GM23338 (cell line): ENCODE measurements around the gene ZBTB7C. TPM values are rescaled to one million over a fixed set of nuclear protein-coding genes. Genes with fewer than 3 reads are reported as not detected.

ENCODE experiments used
- ATAC-seq: fragments of 200-7000 bp; cut with Tn5 transposase; 3 replicates; pipeline ENCODE4 v1.9.1; 2020
- DNase-seq: peaks from one replicate; pipeline ENCODE4 v3.0.0-alpha.2; 2015; ENCODE audit warnings: low spot score
- H2AFZ ChIP-seq: fragments of 200-600 bp; sonication (generic); 2 replicates; pipeline ENCODE4 v1.8.0; 2016; ENCODE audit warnings: antibody characterized with exemption, mild to moderate bottlenecking, moderate library complexity
- H3F3A ChIP-seq: fragments of 200-600 bp; sonication (generic); replicated peaks from 2 replicates; pipeline ENCODE4 v1.8.0; 2017; ENCODE audit warnings: antibody characterized with exemption, mixed run types, low read depth
- H3K27ac ChIP-seq: fragments of 200-600 bp; sonication (generic); 2 replicates; pipeline ENCODE4 v1.6.1; 2016; ENCODE audit warnings: low read depth
- H3K27me3 ChIP-seq: fragments of 200-600 bp; sonication (generic); 2 replicates; pipeline ENCODE4 v1.8.0; 2016; ENCODE audit warnings: mild to moderate bottlenecking, mixed run types, moderate library complexity; ENCODE audit not compliant: insufficient read depth
- H3K36me3 ChIP-seq: fragments of 200-600 bp; sonication (generic); 2 replicates; pipeline ENCODE4 v1.8.0; 2016; ENCODE audit warnings: mild to moderate bottlenecking; ENCODE audit not compliant: insufficient read depth
- H3K4me1 ChIP-seq: fragments of 200-600 bp; sonication (generic); 2 replicates; pipeline ENCODE4 v1.8.0; 2016; ENCODE audit warnings: mild to moderate bottlenecking, moderate library complexity; ENCODE audit not compliant: insufficient read depth
- H3K4me2 ChIP-seq: fragments of 200-600 bp; sonication (generic); 2 replicates; pipeline ENCODE4 v1.7.1; 2017; ENCODE audit warnings: mixed run types
- H3K4me3 ChIP-seq: fragments of 200-600 bp; sonication (generic); 2 replicates; pipeline ENCODE4 v1.6.1; 2016; ENCODE audit warnings: mixed run types
- H3K79me2 ChIP-seq: fragments of 200-600 bp; sonication (generic); replicated peaks from 2 replicates; pipeline ENCODE4 v1.8.0; 2017; ENCODE audit warnings: mild to moderate bottlenecking; ENCODE audit not compliant: insufficient read depth
- H3K9me2 ChIP-seq: fragments of 200-600 bp; sonication (generic); 2 replicates; pipeline ENCODE4 v1.8.0; 2017; ENCODE audit not compliant: insufficient read depth
- H4K20me1 ChIP-seq: fragments of 200-600 bp; sonication (generic); replicated peaks from 2 replicates; pipeline ENCODE4 v1.8.0; 2017; ENCODE audit warnings: mild to moderate bottlenecking; ENCODE audit not compliant: insufficient read depth
- H3K27ac Mint-ChIP-seq: 2 replicates; pipeline ENCODE4 v1.8.0; 2020; ENCODE audit warnings: inconsistent platforms, mild to moderate bottlenecking, moderate library complexity, mixed read lengths
- H3K27me3 Mint-ChIP-seq: 3 replicates; pipeline ENCODE4 v1.8.0; 2022; ENCODE audit warnings: low read depth, mild to moderate bottlenecking, moderate library complexity, mixed read lengths, inconsistent platforms; ENCODE audit not compliant: insufficient read depth, poor library complexity
- H3K36me3 Mint-ChIP-seq: 3 replicates; pipeline ENCODE4 v1.8.0; 2021; ENCODE audit warnings: low read depth, mild to moderate bottlenecking, inconsistent platforms, moderate library complexity, mixed read lengths
- H3K4me1 Mint-ChIP-seq: 3 replicates; pipeline ENCODE4 v1.8.0; 2020; ENCODE audit warnings: mild to moderate bottlenecking, inconsistent platforms, mixed read lengths
- H3K4me3 Mint-ChIP-seq: 3 replicates; pipeline ENCODE4 v1.8.0; 2021; ENCODE audit warnings: moderate library complexity, mild to moderate bottlenecking, inconsistent platforms, mixed read lengths
- H3K9me3 Mint-ChIP-seq: 3 replicates; pipeline ENCODE4 v1.8.0; 2020; ENCODE audit warnings: moderate library complexity, mild to moderate bottlenecking, inconsistent platforms, mixed read lengths
- CREB1 ChIP-seq: fragments of 250-450 bp; sonication (Bioruptor Pico); IDR thresholded peaks from 2 replicates; pipeline ENCODE4 v1.5.0; 2020; ENCODE audit warnings: low read depth, mild to moderate bottlenecking, moderate library complexity
- CTCF ChIP-seq, 2 experiments: fragments of 200-600 bp in 1 of 2; sonication (generic) in 1 of 2; conservative IDR thresholded peaks; 2 replicates each; pipeline versions ENCODE4 v1.5.1 to v1.6.1; 2016 to 2017; ENCODE audit warnings: antibody characterized with exemption in 2 of 2, low read depth in 2 of 2, mild to moderate bottlenecking in 2 of 2, moderate library complexity in 1 of 2
- EZH2phosphoT487 ChIP-seq: fragments of 200-600 bp; sonication (generic); IDR thresholded peaks from one replicate; pipeline ENCODE4 v1.8.1; 2018; ENCODE audit warnings: antibody characterized with exemption; ENCODE audit not compliant: unreplicated experiment
- JUNB ChIP-seq: IDR thresholded peaks from one replicate; pipeline ENCODE4 v1.6.1; 2016; ENCODE audit warnings: antibody characterized with exemption; ENCODE audit not compliant: unreplicated experiment
- POLR2AphosphoS5 ChIP-seq: IDR thresholded peaks from 2 replicates; pipeline ENCODE4 v1.6.1; 2016; ENCODE audit warnings: antibody characterized with exemption, low read depth
- STAT1 ChIP-seq: IDR thresholded peaks from one replicate; pipeline ENCODE4 v1.6.1; 2016; ENCODE audit warnings: antibody characterized with exemption; ENCODE audit not compliant: unreplicated experiment
- ZNF114 ChIP-seq: fragments of 250-450 bp; sonication (Bioruptor Pico); IDR thresholded peaks from 2 replicates; pipeline ENCODE4 v1.5.0; 2020; ENCODE audit warnings: mild to moderate bottlenecking, moderate library complexity
- polyA plus RNA-seq: library from polyadenylated mRNA; unstranded; fragments of >200 nt; fragmentation: Nextera tagmentation; extraction: Ambion mirVana; gene quantifications from 2 replicates; pipeline ENCODE4 v1.2.1, GENCODE V29; 2016
- total RNA-seq: library from RNA; depleted of rRNA; stranded (reverse); fragments of >200 nt; shearing (Covaris generic); gene quantifications from 2 replicates; pipeline ENCODE4 v1.2.3, GENCODE V29; 2014
- TF ChIP-seq, protein P1 (sequence below): fragments of 250-450 bp; sonication (Bioruptor Pico); IDR thresholded peaks from 2 replicates; pipeline ENCODE4 v1.5.0; 2020; ENCODE audit warnings: mild to moderate bottlenecking, moderate library complexity
- TF ChIP-seq, protein P2 (sequence below): IDR thresholded peaks from one replicate; pipeline ENCODE4 v1.6.1; 2018; ENCODE audit warnings: antibody characterized with exemption; ENCODE audit not compliant: unreplicated experiment
- TF ChIP-seq, protein P3 (sequence below): IDR thresholded peaks from 2 replicates; pipeline ENCODE4 v1.6.1; 2016; ENCODE audit warnings: antibody characterized with exemption

The ZBTB7C gene
- total and polyA plus RNA-seq, 2 experiments from 2014 or later = 0.03 to 0.14 TPM

DNA sequence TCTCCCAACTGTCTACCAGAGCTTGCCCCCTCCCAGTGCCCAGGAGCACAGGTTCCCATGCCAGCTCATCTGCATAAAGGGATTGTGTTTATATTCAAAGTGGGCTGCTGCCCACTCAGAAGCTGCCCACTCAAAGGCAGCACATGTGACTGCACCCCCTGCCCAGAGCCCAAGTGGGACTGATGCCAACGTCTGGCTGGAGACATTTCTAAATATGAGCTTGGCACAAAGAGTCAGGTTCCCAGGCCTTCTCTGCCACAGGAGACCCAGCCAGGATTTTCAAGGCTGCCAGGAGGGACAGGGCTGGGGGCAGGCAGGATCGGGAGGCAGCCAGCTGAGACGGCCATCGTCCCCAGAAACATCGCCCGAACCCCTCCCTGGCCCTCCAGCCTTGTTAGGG is 67.1 kb downstream of the ZBTB7C start (continued):
- TF ChIP-seq, protein P1, sequence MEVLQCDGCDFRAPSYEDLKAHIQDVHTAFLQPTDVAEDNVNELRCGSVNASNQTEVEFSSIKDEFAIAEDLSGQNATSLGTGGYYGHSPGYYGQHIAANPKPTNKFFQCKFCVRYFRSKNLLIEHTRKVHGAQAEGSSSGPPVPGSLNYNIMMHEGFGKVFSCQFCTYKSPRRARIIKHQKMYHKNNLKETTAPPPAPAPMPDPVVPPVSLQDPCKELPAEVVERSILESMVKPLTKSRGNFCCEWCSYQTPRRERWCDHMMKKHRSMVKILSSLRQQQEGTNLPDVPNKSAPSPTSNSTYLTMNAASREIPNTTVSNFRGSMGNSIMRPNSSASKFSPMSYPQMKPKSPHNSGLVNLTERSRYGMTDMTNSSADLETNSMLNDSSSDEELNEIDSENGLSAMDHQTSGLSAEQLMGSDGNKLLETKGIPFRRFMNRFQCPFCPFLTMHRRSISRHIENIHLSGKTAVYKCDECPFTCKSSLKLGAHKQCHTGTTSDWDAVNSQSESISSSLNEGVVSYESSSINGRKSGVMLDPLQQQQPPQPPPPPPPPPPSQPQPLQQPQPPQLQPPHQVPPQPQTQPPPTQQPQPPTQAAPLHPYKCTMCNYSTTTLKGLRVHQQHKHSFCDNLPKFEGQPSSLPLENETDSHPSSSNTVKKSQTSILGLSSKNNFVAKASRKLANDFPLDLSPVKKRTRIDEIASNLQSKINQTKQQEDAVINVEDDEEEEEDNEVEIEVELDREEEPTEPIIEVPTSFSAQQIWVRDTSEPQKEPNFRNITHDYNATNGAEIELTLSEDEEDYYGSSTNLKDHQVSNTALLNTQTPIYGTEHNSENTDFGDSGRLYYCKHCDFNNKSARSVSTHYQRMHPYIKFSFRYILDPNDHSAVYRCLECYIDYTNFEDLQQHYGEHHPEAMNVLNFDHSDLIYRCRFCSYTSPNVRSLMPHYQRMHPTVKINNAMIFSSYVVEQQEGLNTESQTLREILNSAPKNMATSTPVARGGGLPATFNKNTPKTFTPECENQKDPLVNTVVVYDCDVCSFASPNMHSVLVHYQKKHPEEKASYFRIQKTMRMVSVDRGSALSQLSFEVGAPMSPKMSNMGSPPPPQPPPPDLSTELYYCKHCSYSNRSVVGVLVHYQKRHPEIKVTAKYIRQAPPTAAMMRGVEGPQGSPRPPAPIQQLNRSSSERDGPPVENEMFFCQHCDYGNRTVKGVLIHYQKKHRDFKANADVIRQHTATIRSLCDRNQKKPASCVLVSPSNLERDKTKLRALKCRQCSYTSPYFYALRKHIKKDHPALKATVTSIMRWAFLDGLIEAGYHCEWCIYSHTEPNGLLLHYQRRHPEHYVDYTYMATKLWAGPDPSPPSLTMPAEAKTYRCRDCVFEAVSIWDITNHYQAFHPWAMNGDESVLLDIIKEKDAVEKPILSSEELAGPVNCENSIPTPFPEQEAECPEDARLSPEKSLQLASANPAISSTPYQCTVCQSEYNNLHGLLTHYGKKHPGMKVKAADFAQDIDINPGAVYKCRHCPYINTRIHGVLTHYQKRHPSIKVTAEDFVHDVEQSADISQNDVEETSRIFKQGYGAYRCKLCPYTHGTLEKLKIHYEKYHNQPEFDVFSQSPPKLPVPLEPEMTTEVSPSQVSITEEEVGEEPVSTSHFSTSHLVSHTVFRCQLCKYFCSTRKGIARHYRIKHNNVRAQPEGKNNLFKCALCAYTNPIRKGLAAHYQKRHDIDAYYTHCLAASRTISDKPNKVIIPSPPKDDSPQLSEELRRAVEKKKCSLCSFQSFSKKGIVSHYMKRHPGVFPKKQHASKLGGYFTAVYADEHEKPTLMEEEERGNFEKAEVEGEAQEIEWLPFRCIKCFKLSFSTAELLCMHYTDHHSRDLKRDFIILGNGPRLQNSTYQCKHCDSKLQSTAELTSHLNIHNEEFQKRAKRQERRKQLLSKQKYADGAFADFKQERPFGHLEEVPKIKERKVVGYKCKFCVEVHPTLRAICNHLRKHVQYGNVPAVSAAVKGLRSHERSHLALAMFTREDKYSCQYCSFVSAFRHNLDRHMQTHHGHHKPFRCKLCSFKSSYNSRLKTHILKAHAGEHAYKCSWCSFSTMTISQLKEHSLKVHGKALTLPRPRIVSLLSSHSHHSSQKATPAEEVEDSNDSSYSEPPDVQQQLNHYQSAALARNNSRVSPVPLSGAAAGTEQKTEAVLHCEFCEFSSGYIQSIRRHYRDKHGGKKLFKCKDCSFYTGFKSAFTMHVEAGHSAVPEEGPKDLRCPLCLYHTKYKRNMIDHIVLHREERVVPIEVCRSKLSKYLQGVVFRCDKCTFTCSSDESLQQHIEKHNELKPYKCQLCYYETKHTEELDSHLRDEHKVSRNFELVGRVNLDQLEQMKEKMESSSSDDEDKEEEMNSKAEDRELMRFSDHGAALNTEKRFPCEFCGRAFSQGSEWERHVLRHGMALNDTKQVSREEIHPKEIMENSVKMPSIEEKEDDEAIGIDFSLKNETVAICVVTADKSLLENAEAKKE (CRISPR knock-in tag) = no peak
- TF ChIP-seq STAT1 (no peak), ZNF114 (CRISPR knock-in tag) (no peak)

DNA sequence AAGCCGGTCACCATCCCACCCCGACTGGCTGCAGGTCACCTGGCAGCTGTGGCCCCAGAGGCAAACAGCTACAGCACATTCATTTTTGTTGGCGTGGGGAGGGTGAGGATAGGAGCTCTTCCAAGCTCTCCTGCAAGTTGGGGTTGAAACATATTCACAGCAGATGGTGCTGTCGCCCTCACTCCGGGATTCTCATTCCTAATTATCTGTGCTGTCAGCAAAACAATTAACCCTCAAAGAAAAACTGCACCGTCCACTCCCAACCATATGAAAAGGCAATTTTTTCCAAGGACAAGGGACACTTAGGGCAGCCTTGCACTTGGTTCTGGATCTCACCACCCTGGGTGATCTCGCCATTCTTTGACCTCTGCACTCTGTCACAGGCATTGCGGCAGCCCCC is 68.6 kb downstream of the ZBTB7C start:
- Mint-ChIP-seq H3K4me1 (peaks cover 21% of the 10 kb centered on the region; the same call in 2 of the 3 replicates), H3K27me3 (peaks cover 10% of the 10 kb centered on the region), H3K9me3 (no peaks in the 10 kb centered on the region; the same call in 2 of the 3 replicates), H3K4me3 (no peak overlapping the region), H3K36me3 (no peaks in the 10 kb centered on the region), H3K27ac (no peak overlapping the region)
- H3K9me2 ChIP-seq = 0 out of 2 replicates have a peak, but pooled peaks cover 4% of the 10 kb centered on the region
- no peaks in the 10 kb centered on the region for H3K27me3 ChIP-seq
- H3K4me2 ChIP-seq = no peak overlapping the region
- H3K4me1 ChIP-seq = no peaks in the 10 kb centered on the region; the same call in 1 of the 2 replicates
- H3K79me2 ChIP-seq = no peaks in the 10 kb centered on the region
- TF ChIP-seq CREB1 (CRISPR knock-in tag) (no peak), JUNB (no peak), ZNF114 (CRISPR knock-in tag) (no peak), CTCF (conservative IDR thresholded peaks at IDR 0.05; ENCODE audit: low read depth in 2 of 2) (0 out of 4 replicates have a peak, but pooled peaks of 1 of the 2 experiments have one; percentile 9), EZH2phosphoT487 (no peak), POLR2AphosphoS5 (no peak), STAT1 (no peak)
- TF ChIP-seq, protein P2, sequence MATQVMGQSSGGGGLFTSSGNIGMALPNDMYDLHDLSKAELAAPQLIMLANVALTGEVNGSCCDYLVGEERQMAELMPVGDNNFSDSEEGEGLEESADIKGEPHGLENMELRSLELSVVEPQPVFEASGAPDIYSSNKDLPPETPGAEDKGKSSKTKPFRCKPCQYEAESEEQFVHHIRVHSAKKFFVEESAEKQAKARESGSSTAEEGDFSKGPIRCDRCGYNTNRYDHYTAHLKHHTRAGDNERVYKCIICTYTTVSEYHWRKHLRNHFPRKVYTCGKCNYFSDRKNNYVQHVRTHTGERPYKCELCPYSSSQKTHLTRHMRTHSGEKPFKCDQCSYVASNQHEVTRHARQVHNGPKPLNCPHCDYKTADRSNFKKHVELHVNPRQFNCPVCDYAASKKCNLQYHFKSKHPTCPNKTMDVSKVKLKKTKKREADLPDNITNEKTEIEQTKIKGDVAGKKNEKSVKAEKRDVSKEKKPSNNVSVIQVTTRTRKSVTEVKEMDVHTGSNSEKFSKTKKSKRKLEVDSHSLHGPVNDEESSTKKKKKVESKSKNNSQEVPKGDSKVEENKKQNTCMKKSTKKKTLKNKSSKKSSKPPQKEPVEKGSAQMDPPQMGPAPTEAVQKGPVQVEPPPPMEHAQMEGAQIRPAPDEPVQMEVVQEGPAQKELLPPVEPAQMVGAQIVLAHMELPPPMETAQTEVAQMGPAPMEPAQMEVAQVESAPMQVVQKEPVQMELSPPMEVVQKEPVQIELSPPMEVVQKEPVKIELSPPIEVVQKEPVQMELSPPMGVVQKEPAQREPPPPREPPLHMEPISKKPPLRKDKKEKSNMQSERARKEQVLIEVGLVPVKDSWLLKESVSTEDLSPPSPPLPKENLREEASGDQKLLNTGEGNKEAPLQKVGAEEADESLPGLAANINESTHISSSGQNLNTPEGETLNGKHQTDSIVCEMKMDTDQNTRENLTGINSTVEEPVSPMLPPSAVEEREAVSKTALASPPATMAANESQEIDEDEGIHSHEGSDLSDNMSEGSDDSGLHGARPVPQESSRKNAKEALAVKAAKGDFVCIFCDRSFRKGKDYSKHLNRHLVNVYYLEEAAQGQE = no peak
- TF ChIP-seq, protein P3, sequence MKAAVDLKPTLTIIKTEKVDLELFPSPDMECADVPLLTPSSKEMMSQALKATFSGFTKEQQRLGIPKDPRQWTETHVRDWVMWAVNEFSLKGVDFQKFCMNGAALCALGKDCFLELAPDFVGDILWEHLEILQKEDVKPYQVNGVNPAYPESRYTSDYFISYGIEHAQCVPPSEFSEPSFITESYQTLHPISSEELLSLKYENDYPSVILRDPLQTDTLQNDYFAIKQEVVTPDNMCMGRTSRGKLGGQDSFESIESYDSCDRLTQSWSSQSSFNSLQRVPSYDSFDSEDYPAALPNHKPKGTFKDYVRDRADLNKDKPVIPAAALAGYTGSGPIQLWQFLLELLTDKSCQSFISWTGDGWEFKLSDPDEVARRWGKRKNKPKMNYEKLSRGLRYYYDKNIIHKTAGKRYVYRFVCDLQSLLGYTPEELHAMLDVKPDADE = no peak
- no peak for ATAC-seq
- no peaks in the 10 kb centered on the region for H4K20me1 ChIP-seq
- H3K27ac ChIP-seq = no peak overlapping the region
- no peaks in the 10 kb centered on the region for H3K36me3 ChIP-seq
- H3K4me3 ChIP-seq = no peak overlapping the region
- no peak for DNase-seq
- no peak overlapping the region for H2AFZ ChIP-seq
- H3F3A ChIP-seq = no peaks in the 10 kb centered on the region
